GM23338 (cell line): ENCODE data around the gene EEF1G. TPM values are rescaled to one million over a fixed set of nuclear protein-coding genes. Genes with fewer than 3 reads are reported as not detected.
A peak's percentile ranks its signal among the peaks of the same experiment; 100 is the strongest.

Experiments
- ATAC-seq: fragments of 200-7000 bp; cut with Tn5 transposase; 3 replicates; pipeline ENCODE4 v1.9.1; 2020
- DNase-seq: peaks from one replicate; pipeline ENCODE4 v3.0.0-alpha.2; 2015; ENCODE audit warnings: low spot score
- H2AFZ ChIP-seq: fragments of 200-600 bp; sonication (generic); 2 replicates; pipeline ENCODE4 v1.8.0; 2016; ENCODE audit warnings: antibody characterized with exemption, mild to moderate bottlenecking, moderate library complexity
- H3F3A ChIP-seq: fragments of 200-600 bp; sonication (generic); replicated peaks from 2 replicates; pipeline ENCODE4 v1.8.0; 2017; ENCODE audit warnings: antibody characterized with exemption, mixed run types, low read depth
- H3K27ac ChIP-seq: fragments of 200-600 bp; sonication (generic); 2 replicates; pipeline ENCODE4 v1.6.1; 2016; ENCODE audit warnings: low read depth
- H3K27me3 ChIP-seq: fragments of 200-600 bp; sonication (generic); 2 replicates; pipeline ENCODE4 v1.8.0; 2016; ENCODE audit warnings: mild to moderate bottlenecking, mixed run types, moderate library complexity; ENCODE audit not compliant: insufficient read depth
- H3K36me3 ChIP-seq: fragments of 200-600 bp; sonication (generic); 2 replicates; pipeline ENCODE4 v1.8.0; 2016; ENCODE audit warnings: mild to moderate bottlenecking; ENCODE audit not compliant: insufficient read depth
- H3K4me1 ChIP-seq: fragments of 200-600 bp; sonication (generic); 2 replicates; pipeline ENCODE4 v1.8.0; 2016; ENCODE audit warnings: mild to moderate bottlenecking, moderate library complexity; ENCODE audit not compliant: insufficient read depth
- H3K4me2 ChIP-seq: fragments of 200-600 bp; sonication (generic); 2 replicates; pipeline ENCODE4 v1.7.1; 2017; ENCODE audit warnings: mixed run types
- H3K4me3 ChIP-seq: fragments of 200-600 bp; sonication (generic); 2 replicates; pipeline ENCODE4 v1.6.1; 2016; ENCODE audit warnings: mixed run types
- H3K79me2 ChIP-seq: fragments of 200-600 bp; sonication (generic); replicated peaks from 2 replicates; pipeline ENCODE4 v1.8.0; 2017; ENCODE audit warnings: mild to moderate bottlenecking; ENCODE audit not compliant: insufficient read depth
- H3K9me2 ChIP-seq: fragments of 200-600 bp; sonication (generic); 2 replicates; pipeline ENCODE4 v1.8.0; 2017; ENCODE audit not compliant: insufficient read depth
- H4K20me1 ChIP-seq: fragments of 200-600 bp; sonication (generic); replicated peaks from 2 replicates; pipeline ENCODE4 v1.8.0; 2017; ENCODE audit warnings: mild to moderate bottlenecking; ENCODE audit not compliant: insufficient read depth
- H3K27ac Mint-ChIP-seq: 2 replicates; pipeline ENCODE4 v1.8.0; 2020; ENCODE audit warnings: inconsistent platforms, mild to moderate bottlenecking, moderate library complexity, mixed read lengths
- H3K27me3 Mint-ChIP-seq: 3 replicates; pipeline ENCODE4 v1.8.0; 2022; ENCODE audit warnings: low read depth, mild to moderate bottlenecking, moderate library complexity, mixed read lengths, inconsistent platforms; ENCODE audit not compliant: insufficient read depth, poor library complexity
- H3K36me3 Mint-ChIP-seq: 3 replicates; pipeline ENCODE4 v1.8.0; 2021; ENCODE audit warnings: low read depth, mild to moderate bottlenecking, inconsistent platforms, moderate library complexity, mixed read lengths
- H3K4me1 Mint-ChIP-seq: 3 replicates; pipeline ENCODE4 v1.8.0; 2020; ENCODE audit warnings: mild to moderate bottlenecking, inconsistent platforms, mixed read lengths
- H3K4me3 Mint-ChIP-seq: 3 replicates; pipeline ENCODE4 v1.8.0; 2021; ENCODE audit warnings: moderate library complexity, mild to moderate bottlenecking, inconsistent platforms, mixed read lengths
- H3K9me3 Mint-ChIP-seq: 3 replicates; pipeline ENCODE4 v1.8.0; 2020; ENCODE audit warnings: moderate library complexity, mild to moderate bottlenecking, inconsistent platforms, mixed read lengths
- CTCF ChIP-seq, 2 experiments: fragments of 200-600 bp in 1 of 2; sonication (generic) in 1 of 2; conservative IDR thresholded peaks; 2 replicates each; pipeline versions ENCODE4 v1.5.1 to v1.6.1; 2016 to 2017; ENCODE audit warnings: antibody characterized with exemption in 2 of 2, low read depth in 2 of 2, mild to moderate bottlenecking in 2 of 2, moderate library complexity in 1 of 2
- ETS1 ChIP-seq: IDR thresholded peaks from 2 replicates; pipeline ENCODE4 v1.6.1; 2016; ENCODE audit warnings: antibody characterized with exemption
- EZH2 ChIP-seq: fragments of 200-600 bp; sonication (generic); IDR thresholded peaks from one replicate; pipeline ENCODE4 v1.8.0; 2017; ENCODE audit warnings: antibody characterized with exemption, mild to moderate bottlenecking, low read depth; ENCODE audit not compliant: unreplicated experiment
- EZH2phosphoT487 ChIP-seq: fragments of 200-600 bp; sonication (generic); IDR thresholded peaks from one replicate; pipeline ENCODE4 v1.8.1; 2018; ENCODE audit warnings: antibody characterized with exemption; ENCODE audit not compliant: unreplicated experiment
- JUNB ChIP-seq: IDR thresholded peaks from one replicate; pipeline ENCODE4 v1.6.1; 2016; ENCODE audit warnings: antibody characterized with exemption; ENCODE audit not compliant: unreplicated experiment
- NANOG ChIP-seq: IDR thresholded peaks from 2 replicates; pipeline ENCODE4 v1.6.1; 2016; ENCODE audit warnings: antibody characterized with exemption, borderline replicate concordance
- STAT1 ChIP-seq: IDR thresholded peaks from one replicate; pipeline ENCODE4 v1.6.1; 2016; ENCODE audit warnings: antibody characterized with exemption; ENCODE audit not compliant: unreplicated experiment
- ZNF114 ChIP-seq: fragments of 250-450 bp; sonication (Bioruptor Pico); IDR thresholded peaks from 2 replicates; pipeline ENCODE4 v1.5.0; 2020; ENCODE audit warnings: mild to moderate bottlenecking, moderate library complexity
- ZNF462 ChIP-seq: fragments of 250-450 bp; sonication (Bioruptor Pico); IDR thresholded peaks from 2 replicates; pipeline ENCODE4 v1.5.0; 2020; ENCODE audit warnings: mild to moderate bottlenecking, moderate library complexity
- polyA plus RNA-seq: library from polyadenylated mRNA; unstranded; fragments of >200 nt; fragmentation: Nextera tagmentation; extraction: Ambion mirVana; gene quantifications from 2 replicates; pipeline ENCODE4 v1.2.1, GENCODE V29; 2016
- total RNA-seq: library from RNA; depleted of rRNA; stranded (reverse); fragments of >200 nt; shearing (Covaris generic); gene quantifications from 2 replicates; pipeline ENCODE4 v1.2.3, GENCODE V29; 2014

EEF1G gene
- total and polyA plus RNA-seq, 2 experiments from 2014 or later = 696 to 1,316 TPM

GRCh38 chr11:62536301-62536957 lies 37.3 kb downstream of the EEF1G start:
- no peaks in the 10 kb centered on the region for H3K9me2 ChIP-seq
- H4K20me1 ChIP-seq = no peaks in the 10 kb centered on the region
- ATAC-seq = peak; percentile 70
- Mint-ChIP-seq H3K27me3 (peaks cover 4% of the 10 kb centered on the region), H3K36me3 (peaks cover 8% of the 10 kb centered on the region; the same call in 2 of the 3 replicates), H3K9me3 (peaks cover 6% of the 10 kb centered on the region), H3K4me3 (peak overlapping the region; percentile 22; the same call in 1 of the 3 replicates), H3K27ac (no peak overlapping the region), H3K4me1 (peaks cover 20% of the 10 kb centered on the region)
- H3K36me3 ChIP-seq = no peaks in the 10 kb centered on the region
- no peaks in the 10 kb centered on the region for H3F3A ChIP-seq
- 0 out of 2 replicates have a peak, but pooled peaks cover 4% of the 10 kb centered on the region for H3K4me1 ChIP-seq
- no peak overlapping the region for H3K4me3 ChIP-seq
- peak; percentile 53 for DNase-seq
- H3K27ac ChIP-seq = no peak overlapping the region
- TF ChIP-seq ETS1 (no peak), ZNF462 (CRISPR knock-in tag) (no peak)
- H3K27me3 ChIP-seq = 0 out of 2 replicates have a peak, but pooled peaks cover 4% of the 10 kb centered on the region
- no peak overlapping the region; the same call in 1 of the 2 replicates for H2AFZ ChIP-seq
- H3K79me2 ChIP-seq = no peaks in the 10 kb centered on the region
- 0 out of 2 replicates have a peak overlapping the region, but pooled peaks have one; percentile 55 for H3K4me2 ChIP-seq

- Mint-ChIP-seq H3K36me3 (peaks cover 8% of the 10 kb centered on the region; the same call in 2 of the 3 replicates), H3K9me3 (peaks cover 6% of the 10 kb centered on the region), H3K4me1 (peaks cover 14% of the 10 kb centered on the region), H3K27ac (no peak overlapping the region), H3K27me3 (peaks cover 4% of the 10 kb centered on the region), H3K4me3 (no peak overlapping the region)
- Histone ChIP-seq H3F3A (no peaks in the 10 kb centered on the region), H3K4me2 (no peak overlapping the region), H3K27ac (no peak overlapping the region), H4K20me1 (no peaks in the 10 kb centered on the region), H3K4me1 (0 out of 2 replicates have a peak, but pooled peaks cover 4% of the 10 kb centered on the region), H3K27me3 (no peaks in the 10 kb centered on the region), H3K4me3 (no peak overlapping the region), H3K9me2 (0 out of 2 replicates have a peak, but pooled peaks cover 3% of the 10 kb centered on the region), H3K79me2 (no peaks in the 10 kb centered on the region), H2AFZ (no peak overlapping the region), H3K36me3 (no peaks in the 10 kb centered on the region)
- TF ChIP-seq CTCF (conservative IDR thresholded peaks at IDR 0.05; ENCODE audit: low read depth in 2 of 2) (no peak), EZH2 (no peak), STAT1 (no peak), NANOG (no peak), JUNB (no peak), EZH2phosphoT487 (no peak), ZNF114 (no peak)
- DNase-seq = no peak
- no peak for ATAC-seq
Measured at GRCh38 chr11:62535802-62536201, 37.9 kb downstream of the EEF1G start.
